Spleen (tissue), 11 donors: ENCODE data around the gene FOXP1. TPM values are rescaled to one million over a fixed set of nuclear protein-coding genes. Genes with fewer than 3 reads are reported as not detected.

Experiments used
- DNase-seq: peaks from one replicate; pipeline ENCODE4 v3.0.0-alpha.2; 2020
- H3K27ac ChIP-seq, 8 donors: fragments of 200-600 bp; sonication (generic) in 7 of 8; 1 replicate in 4 of 8; 2 replicates in 4 of 8; pipeline versions ENCODE4 v1.5.0 to v1.8.0; 2016 to 2021; ENCODE audit warnings: inconsistent platforms in 4 of 8, mild to moderate bottlenecking in 4 of 8, moderate library complexity in 1 of 8
- H3K27me3 ChIP-seq, 7 donors: fragments of 200-600 bp; sonication (generic) in 6 of 7; replicated peaks in 1 of 7; 1 replicate in 4 of 7; 2 replicates in 3 of 7; pipeline versions ENCODE4 v1.5.0 to v1.8.0; 2016 to 2021; ENCODE audit warnings: inconsistent platforms in 3 of 7, mild to moderate bottlenecking in 1 of 7
- H3K36me3 ChIP-seq, 6 donors: fragments of 200-600 bp; sonication (generic) in 5 of 6; 1 replicate in 4 of 6; 2 replicates in 2 of 6; pipeline versions ENCODE4 v1.5.0 to v1.8.0; 2016 to 2021; ENCODE audit warnings: inconsistent platforms in 2 of 6
- H3K4me1 ChIP-seq, 6 donors: fragments of 200-600 bp; sonication (generic) in 5 of 6; 1 replicate in 3 of 6; 2 replicates in 3 of 6; pipeline versions ENCODE4 v1.5.0 to v1.8.0; 2016 to 2021; ENCODE audit warnings: inconsistent platforms in 3 of 6
- H3K4me3 ChIP-seq, 8 donors: fragments of 200-600 bp; sonication (generic) in 7 of 8; 1 replicate in 4 of 8; 2 replicates in 4 of 8; pipeline versions ENCODE4 v1.5.0 to v1.8.0; 2016 to 2021; ENCODE audit warnings: inconsistent platforms in 4 of 8, mild to moderate bottlenecking in 4 of 8, moderate library complexity in 2 of 8
- H3K9me3 ChIP-seq, 8 donors: fragments of 200-600 bp; sonication (generic) in 7 of 8; 1 replicate in 4 of 8; 2 replicates in 4 of 8; pipeline versions ENCODE4 v1.5.0 to v1.8.0; 2016 to 2021; ENCODE audit warnings: inconsistent platforms in 4 of 8
- POLR2A ChIP-seq, 3 donors: fragments of 450-650 bp; IDR thresholded peaks; one replicate each; pipeline ENCODE4 v1.5.1; 2017; ENCODE audit warnings: antibody characterized with exemption in 3 of 3, mild to moderate bottlenecking in 1 of 3
- POLR2AphosphoS5 ChIP-seq, 3 donors: sonication (generic); formaldehyde crosslinking; IDR thresholded peaks; one replicate each; pipeline ENCODE4 v1.5.1; 2017; ENCODE audit warnings: antibody characterized with exemption in 3 of 3
- WGBS, 5 donors: extraction: QIAGEN DNeasy Blood & Tissue Kit in 3 of 5; methylation state at CpG; one replicate each; pipeline versions ENCODE4 v1.1.5 to v1.1.7; 2013 to 2018; 5-methylcytosine and 5-hydroxymethylcytosine counted together
- intact Hi-C: fragments of 100-400 bp; cut with DNase I; formaldehyde crosslinking; loops from one replicate; pipeline ENCODE4 v1.15.0; 2023; ENCODE audit warnings: low total_unique reads
- polyA plus RNA-seq, 3 donors: library from polyadenylated mRNA; stranded (reverse); fragments of 200-250 nt; gene quantifications; one replicate each; pipeline ENCODE4 v1.2.1, GENCODE V29; 2013
- total RNA-seq, 7 donors: library from RNA; depleted of rRNA in 3 of 7; stranded (reverse); fragments of >200 nt in 3 of 7; fragmentation: NEBNext Ultra II Directional in 4 of 7; extraction: Animal tissue kit (Norgen Biotek cat#: 25700) in 4 of 7; gene quantifications; one replicate each; pipeline versions ENCODE4 v1.1.0 to v1.2.1, GENCODE V29; 2016 to 2021
- TF ChIP-seq, protein P1 (sequence below), 11 experiments: fragments of 200-600 bp in 7 of 11; fragments of 450-650 bp in 4 of 11; sonication (generic) in 4 of 11; IDR thresholded peaks in 8 of 11; conservative IDR thresholded peaks in 3 of 11; 1 replicate in 7 of 11; 2 replicates in 4 of 11; pipeline versions ENCODE4 v1.4.0 to v1.8.0; 2016 to 2021; ENCODE audit warnings: antibody characterized with exemption in 11 of 11, inconsistent platforms in 4 of 11, mild to moderate bottlenecking in 1 of 11
- donor health status: healthy with polysubstance abuse.
- donor health status: DM: no; HTN: no; CAD: no; lungs with moderate emphysema.
- donor health status: DM: no; HTN: no; CAD: no.
- donor health status: Bipolar disorder and iron deficiency.
- donor health status: healthy.
- donor health status: DM: no; HTN: no; CAD: no.
- donor health status: DM: yes; HTN: yes; CAD: no.

The FOXP1 gene
- total and polyA plus RNA-seq, 10 donors, result 11.1 to 202 (median 153) TPM

DNA sequence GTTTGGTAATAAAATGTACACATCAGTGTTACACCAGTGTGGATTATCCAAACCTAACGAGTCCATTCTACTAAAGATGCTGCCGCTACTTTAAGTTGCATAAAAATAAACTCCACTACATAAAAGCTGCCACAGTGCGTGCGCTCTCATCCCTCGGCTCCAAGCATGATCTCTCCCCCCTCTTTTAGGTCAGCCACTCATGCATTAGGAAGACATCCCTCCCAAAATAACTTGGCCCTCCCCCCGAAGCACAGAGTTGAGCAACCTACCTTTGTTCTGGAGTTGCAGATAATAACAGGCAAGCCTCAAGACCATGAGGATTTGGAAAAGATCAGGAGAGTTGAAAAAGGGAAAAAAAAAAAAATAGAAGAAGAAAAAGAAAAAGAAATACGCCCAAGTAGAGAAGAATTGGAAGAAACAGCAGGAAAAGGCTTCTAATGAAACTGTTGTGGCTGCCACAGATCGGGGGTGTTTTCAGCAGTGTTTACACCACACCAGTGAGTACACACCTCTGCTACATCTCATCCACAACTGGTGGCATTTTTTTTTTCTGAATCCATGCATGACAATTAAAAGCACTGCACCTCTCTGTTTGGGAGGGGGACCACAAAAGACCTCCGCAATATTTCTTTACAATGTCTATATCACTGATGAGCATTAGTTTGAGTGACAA lies 339.2 kb downstream of the FOXP1 start:
- intact Hi-C loops, result no loop called here
- 76 to 79% (median 77%) methylated on average over 9 of the region's 9 CpGs for WGBS, 5 donors
- Histone ChIP-seq H3K27ac (no peak overlapping the region), H3K4me1 (peaks cover 4 to 70% (median 22%) of the 10 kb centered on the region in 6 donors), H3K27me3 (no peaks in the 10 kb centered on the region), H3K36me3 (no peaks in the 10 kb centered on the region), H3K9me3 (no peaks in the 10 kb centered on the region), H3K4me3 (no peak overlapping the region)
- TF ChIP-seq POLR2A (IDR thresholded peaks at IDR 0.05) (no peak), POLR2AphosphoS5 (IDR thresholded peaks at IDR 0.05) (no peak)
- TF ChIP-seq, protein P1, sequence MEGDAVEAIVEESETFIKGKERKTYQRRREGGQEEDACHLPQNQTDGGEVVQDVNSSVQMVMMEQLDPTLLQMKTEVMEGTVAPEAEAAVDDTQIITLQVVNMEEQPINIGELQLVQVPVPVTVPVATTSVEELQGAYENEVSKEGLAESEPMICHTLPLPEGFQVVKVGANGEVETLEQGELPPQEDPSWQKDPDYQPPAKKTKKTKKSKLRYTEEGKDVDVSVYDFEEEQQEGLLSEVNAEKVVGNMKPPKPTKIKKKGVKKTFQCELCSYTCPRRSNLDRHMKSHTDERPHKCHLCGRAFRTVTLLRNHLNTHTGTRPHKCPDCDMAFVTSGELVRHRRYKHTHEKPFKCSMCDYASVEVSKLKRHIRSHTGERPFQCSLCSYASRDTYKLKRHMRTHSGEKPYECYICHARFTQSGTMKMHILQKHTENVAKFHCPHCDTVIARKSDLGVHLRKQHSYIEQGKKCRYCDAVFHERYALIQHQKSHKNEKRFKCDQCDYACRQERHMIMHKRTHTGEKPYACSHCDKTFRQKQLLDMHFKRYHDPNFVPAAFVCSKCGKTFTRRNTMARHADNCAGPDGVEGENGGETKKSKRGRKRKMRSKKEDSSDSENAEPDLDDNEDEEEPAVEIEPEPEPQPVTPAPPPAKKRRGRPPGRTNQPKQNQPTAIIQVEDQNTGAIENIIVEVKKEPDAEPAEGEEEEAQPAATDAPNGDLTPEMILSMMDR (IDR thresholded peaks at IDR 0.05 in 8 of 11, conservative IDR thresholded peaks at IDR 0.05 in 3 of 11), result no peak
- DNase-seq, result no peak

DNA sequence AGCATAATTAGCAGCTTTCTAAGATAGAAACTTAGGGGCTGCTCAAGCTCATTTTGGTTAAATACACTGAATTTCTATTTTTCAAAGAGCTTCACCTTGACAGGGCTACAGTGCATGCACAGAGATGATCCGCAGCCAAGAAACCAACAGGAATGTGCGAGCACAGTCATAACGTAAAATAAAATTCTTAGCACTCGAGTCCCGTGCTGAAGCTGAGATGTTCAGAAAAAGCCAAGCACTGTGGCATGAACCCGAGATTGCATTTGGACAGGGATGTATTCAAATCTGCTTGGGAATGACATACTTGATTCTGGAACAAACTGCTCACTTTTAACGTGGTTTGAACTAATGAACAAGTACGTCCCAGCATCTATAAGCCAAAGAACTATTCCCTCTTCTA lies 340.3 kb downstream of the FOXP1 start:
- intact Hi-C loops, result no loop called here
- H3K27ac ChIP-seq, result no peak overlapping the region
- H3K4me1 ChIP-seq, result peaks cover 4 to 68% (median 18%) of the 10 kb centered on the region in 6 donors
- WGBS, 5 donors, result 87 to 96% (median 94%) methylated on average over 8 of the region's 8 CpGs
- H3K4me3 ChIP-seq, result no peak overlapping the region
- TF ChIP-seq, protein P1 (IDR thresholded peaks at IDR 0.05 in 8 of 11, conservative IDR thresholded peaks at IDR 0.05 in 3 of 11), result no peak
- TF ChIP-seq POLR2AphosphoS5 (IDR thresholded peaks at IDR 0.05), result no peak
- TF ChIP-seq POLR2A (IDR thresholded peaks at IDR 0.05), result no peak
- H3K9me3 ChIP-seq, result no peaks in the 10 kb centered on the region
- H3K36me3 ChIP-seq, result no peaks in the 10 kb centered on the region
- no peak for DNase-seq
- no peaks in the 10 kb centered on the region for H3K27me3 ChIP-seq

DNA sequence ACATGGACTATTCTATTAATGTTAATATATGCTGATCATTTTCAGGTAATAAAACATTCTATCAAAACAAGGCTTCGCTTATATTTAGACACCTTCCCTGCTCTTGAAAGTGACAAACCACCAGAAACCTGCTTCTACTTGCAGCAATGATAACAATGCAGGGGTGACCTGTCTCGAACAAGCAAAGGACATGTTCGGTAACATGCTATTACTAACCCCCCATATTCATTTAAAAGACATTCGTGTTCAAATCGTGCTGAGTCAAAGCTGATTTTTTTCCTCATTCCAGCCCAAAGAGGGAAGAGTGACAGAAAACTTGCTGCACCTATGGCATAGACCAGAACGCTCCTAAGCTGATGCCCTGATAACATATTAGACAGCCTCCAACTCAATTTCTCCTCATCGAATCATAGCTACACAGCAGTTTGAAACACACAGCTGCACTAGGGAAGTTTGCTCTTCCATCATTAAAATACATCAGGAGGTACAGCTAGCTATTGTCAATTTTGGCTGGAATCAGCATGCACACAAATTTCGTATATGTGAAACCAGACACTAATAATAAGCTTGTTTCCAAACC lies 341.5 kb downstream of the FOXP1 start:
- Histone ChIP-seq H3K36me3 (no peaks in the 10 kb centered on the region), H3K27me3 (no peaks in the 10 kb centered on the region), H3K27ac (no peak overlapping the region), H3K4me3 (no peak overlapping the region), H3K9me3 (no peaks in the 10 kb centered on the region), H3K4me1 (peaks cover 3 to 68% (median 22%) of the 10 kb centered on the region in 6 donors)
- 87 to 95% (median 92%) methylated on average over 8 of the region's 8 CpGs for WGBS, 5 donors
- intact Hi-C loops, result no loop called here
- TF ChIP-seq POLR2AphosphoS5 (IDR thresholded peaks at IDR 0.05), result no peak
- TF ChIP-seq POLR2A (IDR thresholded peaks at IDR 0.05), result no peak
- TF ChIP-seq, protein P1 (IDR thresholded peaks at IDR 0.05 in 8 of 11, conservative IDR thresholded peaks at IDR 0.05 in 3 of 11), result no peak
- DNase-seq, result no peak

DNA sequence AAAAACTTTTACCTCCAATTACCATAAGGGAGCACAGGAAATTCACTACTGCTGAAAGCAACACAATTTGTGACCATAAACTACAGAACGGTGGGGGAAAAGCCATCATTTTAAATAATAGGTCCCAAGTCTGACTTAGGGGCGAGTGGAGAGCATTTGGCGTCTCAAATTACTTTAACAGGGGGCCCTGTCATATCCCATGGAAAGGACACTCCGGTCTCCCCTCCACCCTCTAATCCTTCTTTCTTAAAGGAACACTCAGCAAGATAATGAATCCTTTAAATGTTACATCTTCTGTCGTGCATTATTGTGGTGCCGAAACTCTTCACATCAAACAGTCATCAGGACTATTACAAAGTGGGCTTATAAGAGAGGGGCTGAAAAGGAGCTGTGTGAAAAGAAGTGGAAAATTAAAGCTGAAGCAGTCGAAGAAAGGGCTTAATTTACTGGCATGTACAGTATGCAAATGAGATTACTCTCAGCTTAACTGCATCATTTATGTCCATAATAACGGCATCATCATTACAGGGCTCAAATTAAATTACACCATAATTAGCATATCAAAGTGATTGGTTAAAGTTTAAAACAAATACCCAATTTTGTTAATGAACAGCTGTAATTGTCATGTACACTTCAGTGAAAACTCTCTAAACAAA lies 342.2 kb downstream of the FOXP1 start:
- H3K27ac ChIP-seq, result no peak overlapping the region
- DNase-seq, result no peak
- WGBS, 5 donors, result 81 to 95% (median 92%) methylated on average over 8 of the region's 8 CpGs
- no peaks in the 10 kb centered on the region for H3K27me3 ChIP-seq
- H3K36me3 ChIP-seq, result no peaks in the 10 kb centered on the region
- peaks cover 3 to 68% (median 22%) of the 10 kb centered on the region in 6 donors for H3K4me1 ChIP-seq
- TF ChIP-seq POLR2AphosphoS5 (IDR thresholded peaks at IDR 0.05) (no peak), POLR2A (IDR thresholded peaks at IDR 0.05) (no peak)
- TF ChIP-seq, protein P1 (IDR thresholded peaks at IDR 0.05 in 8 of 11, conservative IDR thresholded peaks at IDR 0.05 in 3 of 11), result no peak
- H3K4me3 ChIP-seq, result no peak overlapping the region
- intact Hi-C loops, result no loop called here
- H3K9me3 ChIP-seq, result no peaks in the 10 kb centered on the region
